Muscle of arm (tissue), 12 donors: Measurements from ENCODE around the gene DAP3. TPM values are rescaled to one million over a fixed set of nuclear protein-coding genes. Genes with fewer than 3 reads are reported as not detected.
"Not testable (repeated sequence)": the region's sequence is repeated elsewhere in the genome, so short reads cannot be mapped to it uniquely, and the experiment has no call there.

Source experiments
- DNase-seq: peaks from one replicate; pipeline ENCODE4 v3.0.0-alpha.2; 2013
- polyA plus RNA-seq, 12 donors: library from polyadenylated mRNA; unstranded; fragments of 120-200 nt; gene quantifications; one replicate each; pipeline ENCODE4 v1.2.1, GENCODE V29; 2013; ENCODE audit not compliant: insufficient read length in 12 of 12

The DAP3 gene
- polyA plus RNA-seq, 12 donors = 121 to 176 (median 141) TPM; not detected in 1

- not testable (repeated sequence) for DNase-seq
These were observed 74.4 kb downstream of the DAP3 start for GRCh38 chr1:155763090-155763815.

- not testable (repeated sequence) for DNase-seq
These were observed 75.1 kb downstream of the DAP3 start for GRCh38 chr1:155763989-155764388.

- DNase-seq = not testable (repeated sequence)
These were observed 78.6 kb downstream of the DAP3 start for GRCh38 chr1:155767399-155767989.

GRCh38 chr1:155769257-155769656 lies 80.4 kb downstream of the DAP3 start:
- DNase-seq = no peak

GRCh38 chr1:155773221-155773620 lies 84.3 kb downstream of the DAP3 start:
- no peak for DNase-seq

GRCh38 chr1:155776414-155776813 lies 87.5 kb downstream of the DAP3 start:
- DNase-seq = peak; percentile 28

GRCh38 chr1:155777582-155777981 lies 88.7 kb downstream of the DAP3 start:
- peak; percentile 70 for DNase-seq

Other genes with a start within 250 kb of the DAP3 start
- 10 to 100 TPM in 11 of 12 donors, not detected in 1; 25.1 to 37.4 (median 28.2) TPM for gene ASH1L, start 126.3 kb upstream of the DAP3 start, polyA plus RNA-seq
- gene MSTO1, start 78.9 kb upstream of the DAP3 start, polyA plus RNA-seq = 10 to 100 TPM in 11 of 12 donors, not detected in 1; 25.1 to 50.8 (median 33.4) TPM
- gene YY1AP1, start 317 bp upstream of the DAP3 start, polyA plus RNA-seq = 10 to 100 TPM in 11 of 12 donors, not detected in 1; 31.3 to 86.6 (median 54.6) TPM
- gene GON4L, start 168.1 kb downstream of the DAP3 start, polyA plus RNA-seq = 10 to 100 TPM in 11 of 12 donors, not detected in 1; 25.0 to 47.3 (median 33.2) TPM
- 100 to 1,000 TPM in 1 of 12 donors, 10 to 100 TPM in 11; 13.6 to 133 (median 16.9) TPM for gene SYT11, start 170.5 kb downstream of the DAP3 start, polyA plus RNA-seq
- 10 to 100 TPM in 11 of 12 donors, not detected in 1; 17.7 to 33.4 (median 28.7) TPM for gene RIT1, start 222.3 kb downstream of the DAP3 start, polyA plus RNA-seq
- gene KHDC4, start 245.3 kb downstream of the DAP3 start, polyA plus RNA-seq = 10 to 100 TPM in 11 of 12 donors, not detected in 1; 25.3 to 71.3 (median 37.7) TPM